Embryonic facial prominence (tissue), 1 donor: ENCODE measurements around the gene ARSD.
"Not testable (repeated sequence)": the region's sequence is repeated elsewhere in the genome, so short reads cannot be mapped to it uniquely, and the experiment has no call there.

Experiments
- DNase-seq: peaks from one replicate; pipeline ENCODE4 v3.0.0-alpha.2; 2016; ENCODE audit errors: extremely low spot score

Gene ARSD

GRCh38 chrX:2928583-2929434 is at the start of gene ARSD:
Gene ARSD (minus strand): TSS chrX:2929339. CDS start chrX:2929275, 64 bp downstream.
- DNase-seq: peak; percentile 76

GRCh38 chrX:2978639-2979038 is 49.5 kb upstream of the ARSD start:
- DNase-seq: not testable (repeated sequence)

- DNase-seq: no peak
These were observed 45.8 kb upstream of the ARSD start for GRCh38 chrX:2974961-2975360.

GRCh38 chrX:2972391-2972790 is 43.3 kb upstream of the ARSD start:
- no peak for DNase-seq

- no peak for DNase-seq
These were observed 39.9 kb upstream of the ARSD start for GRCh38 chrX:2969021-2969420.

GRCh38 chrX:2967998-2968909 is 39.1 kb upstream of the ARSD start:
- DNase-seq: no peak

- DNase-seq: no peak
These were observed 38.4 kb upstream of the ARSD start for GRCh38 chrX:2967584-2967983.

- no peak for DNase-seq
These were observed 37.9 kb upstream of the ARSD start for GRCh38 chrX:2967012-2967411.

- no peak for DNase-seq
These were observed 36.8 kb upstream of the ARSD start for GRCh38 chrX:2965965-2966364.

GRCh38 chrX:2963992-2964794 is 35.1 kb upstream of the ARSD start:
- not testable (repeated sequence) for DNase-seq

- DNase-seq: not testable (repeated sequence)
These were observed 34.3 kb upstream of the ARSD start for GRCh38 chrX:2963449-2963848.

- DNase-seq: no peak
These were observed 33.2 kb upstream of the ARSD start for GRCh38 chrX:2962381-2962780.

- DNase-seq: no peak
These were observed 31.8 kb upstream of the ARSD start for GRCh38 chrX:2960861-2961515.

GRCh38 chrX:2958199-2958598 is 29.1 kb upstream of the ARSD start:
- no peak for DNase-seq

- no peak for DNase-seq
These were observed 26.7 kb upstream of the ARSD start for GRCh38 chrX:2955838-2956237.

GRCh38 chrX:2955281-2955680 is 26.1 kb upstream of the ARSD start:
- no peak for DNase-seq

- no peak for DNase-seq
These were observed 25.4 kb upstream of the ARSD start for GRCh38 chrX:2954541-2954940.

GRCh38 chrX:2937942-2938341 is 8.8 kb upstream of the ARSD start:
- not testable (repeated sequence) for DNase-seq

GRCh38 chrX:2934715-2935710 is 5.9 kb upstream of the ARSD start:
- no peak for DNase-seq
